Panc1 (cell line): ENCODE data around the gene SEL1L3.

Experiments used
- POLR2AphosphoS5 ChIP-seq: IDR thresholded peaks from 2 replicates; pipeline ENCODE4 v1.6.1; 2012; ENCODE audit warnings: mild to moderate bottlenecking, low read depth, low read length, moderate library complexity
- TCF7L2 ChIP-seq: IDR thresholded peaks from 2 replicates; pipeline ENCODE4 v1.6.1; 2011; ENCODE audit warnings: mild to moderate bottlenecking, low read depth, low read length, inconsistent platforms
- TF ChIP-seq, protein P1 (sequence below), 2 experiments: IDR thresholded peaks; 2 replicates each; pipeline ENCODE4 v1.6.1; 2011 to 2012; ENCODE audit warnings: low read depth in 2 of 2, control low read depth in 1 of 2, low read length in 1 of 2, mild to moderate bottlenecking in 1 of 2, moderate library complexity in 1 of 2; ENCODE audit not compliant: insufficient read depth in 1 of 2
- TF ChIP-seq, protein P2 (sequence below): fragments of 450-650 bp; IDR thresholded peaks from 2 replicates; pipeline ENCODE4 v1.5.1; 2017; ENCODE audit warnings: mild to moderate bottlenecking

DNA sequence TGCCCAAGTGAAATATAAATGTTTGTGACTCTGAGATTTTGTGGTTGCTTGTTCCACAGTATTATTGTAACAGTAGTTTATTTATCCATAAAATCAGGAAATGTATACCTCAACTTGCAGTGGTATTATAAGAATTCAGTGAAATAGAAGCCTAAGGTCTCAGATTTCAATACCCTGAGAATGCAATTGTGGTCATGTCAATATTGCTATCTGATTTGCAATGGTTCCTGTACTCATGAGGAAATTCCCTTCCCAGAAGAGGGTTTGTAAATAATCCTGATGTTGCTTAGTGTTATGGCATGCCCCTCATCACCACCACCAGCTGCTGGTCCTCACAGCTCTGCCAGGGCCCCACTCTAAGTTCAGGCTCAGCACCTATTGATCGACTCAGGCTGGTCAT, 139.4 kb downstream of the SEL1L3 start:
- TF ChIP-seq, protein P1, sequence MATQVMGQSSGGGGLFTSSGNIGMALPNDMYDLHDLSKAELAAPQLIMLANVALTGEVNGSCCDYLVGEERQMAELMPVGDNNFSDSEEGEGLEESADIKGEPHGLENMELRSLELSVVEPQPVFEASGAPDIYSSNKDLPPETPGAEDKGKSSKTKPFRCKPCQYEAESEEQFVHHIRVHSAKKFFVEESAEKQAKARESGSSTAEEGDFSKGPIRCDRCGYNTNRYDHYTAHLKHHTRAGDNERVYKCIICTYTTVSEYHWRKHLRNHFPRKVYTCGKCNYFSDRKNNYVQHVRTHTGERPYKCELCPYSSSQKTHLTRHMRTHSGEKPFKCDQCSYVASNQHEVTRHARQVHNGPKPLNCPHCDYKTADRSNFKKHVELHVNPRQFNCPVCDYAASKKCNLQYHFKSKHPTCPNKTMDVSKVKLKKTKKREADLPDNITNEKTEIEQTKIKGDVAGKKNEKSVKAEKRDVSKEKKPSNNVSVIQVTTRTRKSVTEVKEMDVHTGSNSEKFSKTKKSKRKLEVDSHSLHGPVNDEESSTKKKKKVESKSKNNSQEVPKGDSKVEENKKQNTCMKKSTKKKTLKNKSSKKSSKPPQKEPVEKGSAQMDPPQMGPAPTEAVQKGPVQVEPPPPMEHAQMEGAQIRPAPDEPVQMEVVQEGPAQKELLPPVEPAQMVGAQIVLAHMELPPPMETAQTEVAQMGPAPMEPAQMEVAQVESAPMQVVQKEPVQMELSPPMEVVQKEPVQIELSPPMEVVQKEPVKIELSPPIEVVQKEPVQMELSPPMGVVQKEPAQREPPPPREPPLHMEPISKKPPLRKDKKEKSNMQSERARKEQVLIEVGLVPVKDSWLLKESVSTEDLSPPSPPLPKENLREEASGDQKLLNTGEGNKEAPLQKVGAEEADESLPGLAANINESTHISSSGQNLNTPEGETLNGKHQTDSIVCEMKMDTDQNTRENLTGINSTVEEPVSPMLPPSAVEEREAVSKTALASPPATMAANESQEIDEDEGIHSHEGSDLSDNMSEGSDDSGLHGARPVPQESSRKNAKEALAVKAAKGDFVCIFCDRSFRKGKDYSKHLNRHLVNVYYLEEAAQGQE (IDR thresholded peaks at IDR 0.05; ENCODE audit: insufficient read depth in 1 of 2, low read depth in 2 of 2, low read length in 1 of 2): no peak
- TF ChIP-seq, protein P2, sequence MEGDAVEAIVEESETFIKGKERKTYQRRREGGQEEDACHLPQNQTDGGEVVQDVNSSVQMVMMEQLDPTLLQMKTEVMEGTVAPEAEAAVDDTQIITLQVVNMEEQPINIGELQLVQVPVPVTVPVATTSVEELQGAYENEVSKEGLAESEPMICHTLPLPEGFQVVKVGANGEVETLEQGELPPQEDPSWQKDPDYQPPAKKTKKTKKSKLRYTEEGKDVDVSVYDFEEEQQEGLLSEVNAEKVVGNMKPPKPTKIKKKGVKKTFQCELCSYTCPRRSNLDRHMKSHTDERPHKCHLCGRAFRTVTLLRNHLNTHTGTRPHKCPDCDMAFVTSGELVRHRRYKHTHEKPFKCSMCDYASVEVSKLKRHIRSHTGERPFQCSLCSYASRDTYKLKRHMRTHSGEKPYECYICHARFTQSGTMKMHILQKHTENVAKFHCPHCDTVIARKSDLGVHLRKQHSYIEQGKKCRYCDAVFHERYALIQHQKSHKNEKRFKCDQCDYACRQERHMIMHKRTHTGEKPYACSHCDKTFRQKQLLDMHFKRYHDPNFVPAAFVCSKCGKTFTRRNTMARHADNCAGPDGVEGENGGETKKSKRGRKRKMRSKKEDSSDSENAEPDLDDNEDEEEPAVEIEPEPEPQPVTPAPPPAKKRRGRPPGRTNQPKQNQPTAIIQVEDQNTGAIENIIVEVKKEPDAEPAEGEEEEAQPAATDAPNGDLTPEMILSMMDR: no peak
- TF ChIP-seq POLR2AphosphoS5 (no peak), TCF7L2 (no peak)
